Skin epidermis (tissue), 12 donors: ENCODE data around the gene AMBRA1.
"Not testable (repeated sequence)": the region's sequence is repeated elsewhere in the genome, so short reads cannot be mapped to it uniquely, and the experiment has no call there.

Source experiments
- H3K27ac ChIP-seq, 21 experiments: fragments of 200-600 bp; sonication (generic) in 11 of 21; one replicate each; pipeline ENCODE4 v1.5.0; 2020; ENCODE audit warnings: mild to moderate bottlenecking in 3 of 21, inconsistent platforms in 2 of 21, moderate library complexity in 2 of 21
- H3K4me3 ChIP-seq, 7 experiments: fragments of 200-600 bp; sonication (generic) in 2 of 7; one replicate each; pipeline ENCODE4 v1.5.0; 2020; ENCODE audit warnings: inconsistent platforms in 2 of 7, mild to moderate bottlenecking in 2 of 7, moderate library complexity in 1 of 7

The AMBRA1 gene

GRCh38 chr11:46381048-46381818 is 212.6 kb downstream of the AMBRA1 start, which contains the start of gene MDK:
MDK (plus strand) TSS chr11:46381669; CDS start chr11:46382058, 389 bp downstream.
- Histone ChIP-seq H3K4me3 (peak within 1 kb of the TSS; percentile 50 to 66 (median 55)), H3K27ac (peak within 1 kb of the TSS; percentile 0 to 87 (median 74))

GRCh38 chr11:46380340-46381047 is 213.3 kb downstream of the AMBRA1 start:
- Histone ChIP-seq H3K27ac (peak overlapping the region; percentile 0 to 87 (median 74)), H3K4me3 (peak overlapping the region; percentile 50 to 66 (median 55))

GRCh38 chr11:46379482-46380293 is 214.1 kb downstream of the AMBRA1 start:
- Histone ChIP-seq H3K4me3 (peak overlapping the region in 3 of 7 experiments; percentile 53 to 59 (median 58)), H3K27ac (peak overlapping the region in 16 of 21 experiments; percentile 70 to 87 (median 77))

GRCh38 chr11:46378811-46379481 is 214.9 kb downstream of the AMBRA1 start:
- Histone ChIP-seq H3K27ac (peak overlapping the region in 8 of 21 experiments; percentile 25 to 87 (median 74)), H3K4me3 (no peak overlapping the region)

GRCh38 chr11:46378296-46378695 is 215.5 kb downstream of the AMBRA1 start:
- Histone ChIP-seq H3K27ac (no peak overlapping the region), H3K4me3 (no peak overlapping the region)

GRCh38 chr11:46377831-46378230 is 216.0 kb downstream of the AMBRA1 start:
- no peak overlapping the region for H3K4me3 ChIP-seq
- no peak overlapping the region for H3K27ac ChIP-seq

- H3K4me3 ChIP-seq, result no peak overlapping the region
- no peak overlapping the region for H3K27ac ChIP-seq
Measured at GRCh38 chr11:46377290-46377689, 216.5 kb downstream of the AMBRA1 start.

GRCh38 chr11:46376258-46377050 is 217.4 kb downstream of the AMBRA1 start:
- no peak overlapping the region for H3K4me3 ChIP-seq
- H3K27ac ChIP-seq, result no peak overlapping the region

GRCh38 chr11:46375392-46376101 is 218.3 kb downstream of the AMBRA1 start:
- Histone ChIP-seq H3K4me3 (no peak overlapping the region), H3K27ac (no peak overlapping the region)

- no peak overlapping the region for H3K27ac ChIP-seq
- H3K4me3 ChIP-seq, result no peak overlapping the region
Measured at GRCh38 chr11:46374815-46375214, 219.0 kb downstream of the AMBRA1 start.

GRCh38 chr11:46373787-46374740 is 219.8 kb downstream of the AMBRA1 start:
- no peak overlapping the region for H3K4me3 ChIP-seq
- H3K27ac ChIP-seq, result no peak overlapping the region

- not testable (repeated sequence) for H3K4me3 ChIP-seq, H3K27ac ChIP-seq
Measured at GRCh38 chr11:46372501-46372900, 221.3 kb downstream of the AMBRA1 start.

- H3K4me3 ChIP-seq, result no peak overlapping the region
- no peak overlapping the region for H3K27ac ChIP-seq
Measured at GRCh38 chr11:46372086-46372485, 221.7 kb downstream of the AMBRA1 start.

GRCh38 chr11:46371262-46371661 is 222.6 kb downstream of the AMBRA1 start:
- not testable (repeated sequence) for H3K4me3 ChIP-seq, H3K27ac ChIP-seq

- no peak overlapping the region for H3K4me3 ChIP-seq
- no peak overlapping the region for H3K27ac ChIP-seq
Measured at GRCh38 chr11:46370253-46370652, 223.6 kb downstream of the AMBRA1 start.

GRCh38 chr11:46369458-46370152 is 224.2 kb downstream of the AMBRA1 start:
- H3K4me3 ChIP-seq, result no peak overlapping the region
- no peak overlapping the region for H3K27ac ChIP-seq

GRCh38 chr11:46367916-46368267 is 225.9 kb downstream of the AMBRA1 start:
- H3K4me3 ChIP-seq, result no peak overlapping the region
- H3K27ac ChIP-seq, result peak overlapping the region in 4 of 21 experiments; percentile 2 to 88 (median 22)
